Epithelial cell of esophagus (primary cell): ENCODE data around the gene CLEC9A.

Experiments used
- DNase-seq: peaks from one replicate; pipeline ENCODE4 v3.0.0; 2010; ENCODE audit warnings: low read depth
- H3K4me3 ChIP-seq: 2 replicates; pipeline ENCODE4 v1.5.1; 2011; ENCODE audit warnings: mild to moderate bottlenecking, low read length, control low read depth
- TF ChIP-seq, protein P1 (sequence below): IDR thresholded peaks from 2 replicates; pipeline ENCODE4 v1.5.1; 2011; ENCODE audit warnings: low read depth, mild to moderate bottlenecking, low read length, control low read depth, inconsistent platforms; ENCODE audit not compliant: insufficient read depth; ENCODE audit errors: missing control alignments

The CLEC9A gene

DNA sequence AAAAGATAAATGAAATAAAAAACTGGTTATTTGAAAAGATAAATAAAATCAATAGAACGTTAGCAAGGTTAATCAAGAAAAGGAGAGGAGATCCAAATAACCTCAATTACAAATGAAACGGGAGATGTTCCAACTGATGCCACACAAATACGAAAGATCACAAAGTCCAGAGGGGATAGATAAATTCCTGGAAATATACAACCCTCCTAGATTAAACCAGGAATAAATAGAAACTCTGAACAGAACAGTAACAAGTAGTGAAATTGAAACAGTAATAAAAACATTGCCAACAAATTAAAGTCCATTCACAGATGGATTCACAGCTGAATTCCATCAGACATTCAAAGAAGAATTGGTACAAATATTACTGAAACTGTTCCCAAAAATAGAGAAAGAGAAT, 55.9 kb downstream of the CLEC9A start:
- TF ChIP-seq, protein P1, sequence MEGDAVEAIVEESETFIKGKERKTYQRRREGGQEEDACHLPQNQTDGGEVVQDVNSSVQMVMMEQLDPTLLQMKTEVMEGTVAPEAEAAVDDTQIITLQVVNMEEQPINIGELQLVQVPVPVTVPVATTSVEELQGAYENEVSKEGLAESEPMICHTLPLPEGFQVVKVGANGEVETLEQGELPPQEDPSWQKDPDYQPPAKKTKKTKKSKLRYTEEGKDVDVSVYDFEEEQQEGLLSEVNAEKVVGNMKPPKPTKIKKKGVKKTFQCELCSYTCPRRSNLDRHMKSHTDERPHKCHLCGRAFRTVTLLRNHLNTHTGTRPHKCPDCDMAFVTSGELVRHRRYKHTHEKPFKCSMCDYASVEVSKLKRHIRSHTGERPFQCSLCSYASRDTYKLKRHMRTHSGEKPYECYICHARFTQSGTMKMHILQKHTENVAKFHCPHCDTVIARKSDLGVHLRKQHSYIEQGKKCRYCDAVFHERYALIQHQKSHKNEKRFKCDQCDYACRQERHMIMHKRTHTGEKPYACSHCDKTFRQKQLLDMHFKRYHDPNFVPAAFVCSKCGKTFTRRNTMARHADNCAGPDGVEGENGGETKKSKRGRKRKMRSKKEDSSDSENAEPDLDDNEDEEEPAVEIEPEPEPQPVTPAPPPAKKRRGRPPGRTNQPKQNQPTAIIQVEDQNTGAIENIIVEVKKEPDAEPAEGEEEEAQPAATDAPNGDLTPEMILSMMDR, result no peak
- DNase-seq, result no peak
- no peak overlapping the region for H3K4me3 ChIP-seq

DNA sequence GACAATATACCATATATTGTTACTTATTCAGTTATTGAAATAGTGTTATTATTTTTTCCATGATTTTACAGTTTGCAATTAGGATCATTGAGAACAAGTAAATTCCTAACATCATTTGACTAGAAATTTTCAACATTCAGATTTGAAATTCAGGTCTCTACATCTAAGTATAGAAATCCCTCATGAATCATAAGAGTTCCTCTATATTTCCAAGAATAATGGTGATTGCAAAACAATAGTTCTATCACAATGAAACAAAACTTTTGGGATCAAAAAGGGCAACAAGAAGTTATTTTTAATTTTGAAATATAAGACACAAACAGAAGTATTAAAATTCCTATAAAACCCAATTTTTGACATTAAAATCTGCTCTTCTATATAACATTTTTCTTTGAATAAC, 57.5 kb downstream of the CLEC9A start:
- TF ChIP-seq, protein P1, result no peak
- H3K4me3 ChIP-seq, result no peak overlapping the region
- DNase-seq, result no peak

DNA sequence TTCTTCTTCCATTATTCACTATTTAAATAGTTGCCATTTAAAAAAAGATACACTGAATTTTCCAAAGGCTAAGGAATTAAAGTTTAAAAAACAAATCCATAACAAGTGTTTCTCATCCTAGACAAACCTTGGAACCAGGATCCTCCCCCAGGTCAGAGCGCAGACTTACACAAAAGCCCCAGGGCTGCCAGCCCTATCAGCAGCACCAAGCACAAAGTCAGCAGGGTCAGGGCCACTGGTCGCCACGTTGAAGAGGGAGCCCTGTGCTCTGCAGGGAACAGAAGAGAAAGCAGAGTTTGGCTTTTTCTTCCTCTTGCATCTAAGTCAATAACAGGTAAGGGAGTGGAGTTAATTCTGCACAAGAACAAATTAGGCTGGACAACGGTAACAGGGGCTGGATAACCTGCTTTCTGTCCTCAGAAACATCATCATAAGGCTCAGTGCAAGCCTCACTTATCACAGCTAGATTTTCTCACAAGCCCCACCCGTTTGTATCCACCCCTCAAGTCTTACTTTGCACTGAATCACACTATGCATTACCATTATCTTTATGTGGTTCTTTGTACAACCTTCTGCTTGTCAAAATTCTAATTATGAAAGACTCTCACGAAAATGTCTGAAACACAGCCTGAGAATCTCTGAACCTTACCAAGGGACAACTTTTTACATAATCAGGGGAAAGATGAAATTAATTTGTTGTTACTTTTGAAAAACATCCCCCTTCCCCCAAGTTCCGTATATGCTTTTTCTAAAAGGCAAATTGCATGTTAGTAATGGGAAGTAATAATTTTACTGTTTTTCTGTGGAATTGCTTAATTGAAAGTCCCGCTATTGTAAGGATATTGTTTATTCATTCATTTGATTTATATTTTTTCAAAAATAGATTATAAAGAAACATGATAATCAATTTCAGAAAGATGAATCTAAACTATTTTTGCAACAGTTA, 58.7 kb downstream of the CLEC9A start:
- no peak overlapping the region for H3K4me3 ChIP-seq
- TF ChIP-seq, protein P1, result no peak
- DNase-seq, result no peak

DNA sequence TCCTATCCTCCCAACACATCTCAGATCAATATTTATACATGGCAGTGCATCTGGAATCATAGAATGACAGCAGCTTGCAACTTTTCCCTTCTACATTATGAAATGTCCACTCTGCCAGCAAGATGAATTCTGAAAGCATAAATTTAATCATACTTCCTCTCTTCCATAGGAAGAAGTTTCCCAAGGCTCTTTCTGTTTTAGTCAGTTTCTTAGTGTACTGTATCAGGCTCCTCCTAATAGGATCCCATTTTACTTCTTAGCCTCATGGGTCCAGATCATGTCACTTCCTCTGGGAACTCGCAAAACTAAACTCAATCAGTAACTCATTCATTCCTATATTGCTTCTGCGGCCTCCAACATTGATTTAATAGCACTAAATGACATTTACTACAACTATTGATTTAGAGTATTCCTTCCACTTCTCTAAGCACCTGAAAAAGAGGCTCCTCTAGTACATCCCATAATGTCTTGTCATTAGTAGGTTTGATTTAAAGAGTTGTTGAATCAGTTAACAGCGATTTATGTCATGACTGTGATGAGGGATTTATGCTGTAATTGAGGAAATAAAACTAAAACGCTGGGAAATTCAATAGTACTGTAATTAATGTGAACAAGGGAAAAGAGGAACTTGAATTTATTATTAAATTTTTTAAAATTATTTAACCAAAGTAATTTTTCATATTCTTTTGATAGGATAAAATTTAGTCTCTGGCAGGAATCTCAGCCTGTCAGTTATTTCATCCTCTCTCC, 64.3 kb downstream of the CLEC9A start:
- no peak overlapping the region for H3K4me3 ChIP-seq
- TF ChIP-seq, protein P1, result no peak
- no peak for DNase-seq

DNA sequence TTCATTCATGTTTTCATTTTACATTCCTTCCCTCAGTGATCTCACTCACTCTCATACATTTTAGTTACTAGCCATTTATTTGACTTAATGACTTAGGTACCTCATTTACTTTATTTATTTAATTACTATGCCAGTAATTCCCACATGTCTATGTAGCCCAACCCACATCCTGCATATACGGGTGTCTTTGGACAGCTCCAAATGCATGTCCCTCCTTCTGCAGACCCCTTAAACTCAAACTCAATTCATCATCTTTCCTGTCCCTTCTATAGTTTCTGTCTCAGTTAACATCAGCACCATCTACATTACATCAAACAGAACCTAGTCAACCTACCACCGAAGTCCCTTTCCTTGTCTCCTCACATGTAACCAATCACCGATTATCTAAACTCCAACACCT, 65.5 kb downstream of the CLEC9A start:
- DNase-seq, result no peak
- H3K4me3 ChIP-seq, result no peak overlapping the region

DNA sequence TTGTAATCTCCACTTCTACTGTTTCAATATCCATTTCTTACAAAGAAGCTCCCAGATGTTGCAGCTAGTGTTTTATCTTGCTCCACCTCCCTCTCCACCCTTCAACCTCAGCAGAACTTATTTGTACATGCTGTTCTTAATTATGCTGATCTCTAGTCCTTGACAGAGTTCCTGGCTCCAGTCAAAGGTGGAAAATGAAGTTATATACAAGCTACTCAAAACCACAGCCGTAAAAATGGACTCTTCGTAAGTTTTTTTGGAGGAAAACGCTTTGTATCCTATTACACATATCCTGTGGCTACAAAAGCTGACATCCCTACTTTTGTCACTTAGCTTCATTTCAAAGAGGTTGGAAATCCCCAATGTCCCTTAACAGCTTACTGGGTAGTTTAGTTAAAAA, 67.0 kb downstream of the CLEC9A start:
- H3K4me3 ChIP-seq, result no peak overlapping the region
- TF ChIP-seq, protein P1, result no peak
- DNase-seq, result no peak

More for the DNA sequence above, 65.5 kb downstream of the CLEC9A start:
- TF ChIP-seq, protein P1, result no peak
